Neuronal stem cell (in vitro differentiated cells): ENCODE data around the gene GRIK4.
"Not testable (repeated sequence)": the region's sequence is repeated elsewhere in the genome, so short reads cannot be mapped to it uniquely, and the experiment has no call there.

ENCODE experiments used
- DNase-seq: peaks from one replicate; pipeline ENCODE4 v3.0.0-alpha.2; 2013; ENCODE audit warnings: low spot score
- H2AFZ ChIP-seq: one replicate; pipeline ENCODE4 v1.6.1; 2013; ENCODE audit warnings: mild to moderate bottlenecking, low read length, inconsistent platforms
- H2AK5ac ChIP-seq: 2 replicates; pipeline ENCODE4 v1.6.1; 2013; ENCODE audit warnings: low read depth, mild to moderate bottlenecking, inconsistent platforms, low read length, moderate library complexity, mixed read lengths
- H2BK120ac ChIP-seq: 2 replicates; pipeline ENCODE4 v1.6.1; 2013; ENCODE audit warnings: low read depth, mild to moderate bottlenecking, inconsistent platforms, low read length, moderate library complexity, mixed read lengths
- H2BK12ac ChIP-seq: one replicate; pipeline ENCODE4 v1.6.1; 2013; ENCODE audit warnings: low read length, inconsistent platforms
- H2BK15ac ChIP-seq: 2 replicates; pipeline ENCODE4 v1.6.1; 2013; ENCODE audit warnings: mild to moderate bottlenecking, low read length, inconsistent platforms, mixed read lengths
- H2BK5ac ChIP-seq: one replicate; pipeline ENCODE4 v1.6.1; 2013; ENCODE audit warnings: inconsistent platforms, mild to moderate bottlenecking, low read length, moderate library complexity
- H3K14ac ChIP-seq: one replicate; pipeline ENCODE4 v1.6.1; 2013; ENCODE audit warnings: low read length, inconsistent platforms
- H3K18ac ChIP-seq: 2 replicates; pipeline ENCODE4 v1.6.1; 2013; ENCODE audit warnings: low read length, inconsistent platforms
- H3K23ac ChIP-seq: 2 replicates; pipeline ENCODE4 v1.6.1; 2013; ENCODE audit warnings: low read depth, mild to moderate bottlenecking, mixed read lengths, low read length, inconsistent platforms; ENCODE audit not compliant: poor library complexity
- H3K27ac ChIP-seq: replicated peaks from 3 replicates; pipeline ENCODE4 v1.5.1; 2013; ENCODE audit warnings: low read length, inconsistent platforms
- H3K27me3 ChIP-seq, 3 experiments: 2 replicates each; pipeline ENCODE4 v1.6.1; 2013; ENCODE audit warnings: low read length in 3 of 3, mild to moderate bottlenecking in 2 of 3, inconsistent platforms in 1 of 3, low read depth in 1 of 3, mixed read lengths in 1 of 3, moderate library complexity in 1 of 3; ENCODE audit not compliant: control insufficient read depth in 3 of 3, insufficient read depth in 3 of 3
- H3K36me3 ChIP-seq, 2 donors: replicated peaks in 1 of 2; 2 replicates each; pipeline ENCODE4 v1.6.1; 2013; ENCODE audit warnings: low read length in 2 of 2; ENCODE audit not compliant: control insufficient read depth in 2 of 2, insufficient read depth in 2 of 2
- H3K4ac ChIP-seq: 2 replicates; pipeline ENCODE4 v1.6.1; 2013; ENCODE audit warnings: inconsistent platforms, mild to moderate bottlenecking, low read length, moderate library complexity
- H3K4me1 ChIP-seq, 2 donors: 1 replicate in 1 of 2; 2 replicates in 1 of 2; pipeline ENCODE4 v1.6.1; 2013; ENCODE audit warnings: low read length in 2 of 2, low read depth in 1 of 2; ENCODE audit not compliant: control insufficient read depth in 2 of 2, insufficient read depth in 1 of 2
- H3K4me2 ChIP-seq: one replicate; pipeline ENCODE4 v1.6.1; 2013; ENCODE audit warnings: mild to moderate bottlenecking, low read length, inconsistent platforms; ENCODE audit not compliant: insufficient read depth, poor library complexity, severe bottlenecking
- H3K4me3 ChIP-seq, 2 donors: 2 replicates each; pipeline ENCODE4 v1.5.1; 2013; ENCODE audit warnings: low read length in 2 of 2, mild to moderate bottlenecking in 2 of 2, inconsistent platforms in 1 of 2, moderate library complexity in 1 of 2
- H3K79me1 ChIP-seq: one replicate; pipeline ENCODE4 v1.6.1; 2013; ENCODE audit warnings: low read depth, mild to moderate bottlenecking, inconsistent platforms, low read length, moderate library complexity
- H3K9ac ChIP-seq: one replicate; pipeline ENCODE4 v1.6.1; 2013; ENCODE audit warnings: mild to moderate bottlenecking, low read depth, low read length, inconsistent platforms; ENCODE audit not compliant: poor library complexity
- H3K9me3 ChIP-seq, 2 donors: replicated peaks in 1 of 2; 2 replicates each; pipeline versions ENCODE3 to v1.6.1; 2013; ENCODE audit warnings: low read length in 2 of 2, mild to moderate bottlenecking in 2 of 2, inconsistent platforms in 1 of 2, low read depth in 1 of 2, mixed read lengths in 1 of 2, moderate library complexity in 1 of 2; ENCODE audit not compliant: control insufficient read depth in 2 of 2, insufficient read depth in 1 of 2
- H4K8ac ChIP-seq: one replicate; pipeline ENCODE4 v1.6.1; 2013; ENCODE audit warnings: low read depth, mild to moderate bottlenecking, inconsistent platforms, low read length, moderate library complexity
- H4K91ac ChIP-seq: one replicate; pipeline ENCODE4 v1.6.1; 2013; ENCODE audit warnings: low read length, low read depth, mild to moderate bottlenecking, inconsistent platforms; ENCODE audit not compliant: poor library complexity
- WGBS, 2 donors: extraction: QIAGEN DNeasy Blood & Tissue Kit; methylation state at CpG; one replicate each; pipeline ENCODE4 v1.1.7; 2013; ENCODE audit warnings: missing lambda C conversion rate in 2 of 2, mixed read lengths in 1 of 2; ENCODE audit not compliant: insufficient read length in 2 of 2, insufficient replicate concordance in 1 of 2; ENCODE audit errors: extremely low coverage in 2 of 2; 5-methylcytosine and 5-hydroxymethylcytosine counted together

Gene GRIK4

GRCh38 chr11:121008551-121008950 is 497.0 kb downstream of the GRIK4 start:
- Histone ChIP-seq H4K91ac (no peak overlapping the region), H3K4me2 (no peak overlapping the region), H3K36me3 (no peaks in the 10 kb centered on the region)

GRCh38 chr11:121012091-121012490 is 500.5 kb downstream of the GRIK4 start:
- no peak for DNase-seq
- no peak overlapping the region for H4K8ac ChIP-seq
- H4K91ac ChIP-seq = no peak overlapping the region
- no peaks in the 10 kb centered on the region for H3K36me3 ChIP-seq
- H3K14ac ChIP-seq = no peak overlapping the region
- no peaks in the 10 kb centered on the region for H3K79me1 ChIP-seq
- no peak overlapping the region for H3K18ac ChIP-seq
- no peak overlapping the region for H2BK5ac ChIP-seq
- no peak overlapping the region for H2AK5ac ChIP-seq
- H3K9me3 ChIP-seq = no peaks in the 10 kb centered on the region
- H2BK15ac ChIP-seq = no peak overlapping the region
- H3K4me3 ChIP-seq = no peak overlapping the region
- H2BK120ac ChIP-seq = no peak overlapping the region
- no peak overlapping the region for H3K4ac ChIP-seq
- H3K9ac ChIP-seq = no peak overlapping the region
- H3K27ac ChIP-seq = no peak overlapping the region
- H3K27me3 ChIP-seq = peaks cover 0 to 11% (median 0%) of the 10 kb centered on the region in 3 experiments
- no peak overlapping the region for H2AFZ ChIP-seq
- WGBS, 2 donors = no CpG with 5 or more reads among the region's 1 CpG
- no peak overlapping the region for H3K23ac ChIP-seq
- no peak overlapping the region for H3K4me2 ChIP-seq
- H3K4me1 ChIP-seq = no peaks in the 10 kb centered on the region
- no peak overlapping the region for H2BK12ac ChIP-seq

More at GRCh38 chr11:121008551-121008950, 497.0 kb downstream of the GRIK4 start:
- H3K23ac ChIP-seq = no peak overlapping the region
- H3K18ac ChIP-seq = no peak overlapping the region
- no peak overlapping the region for H2AFZ ChIP-seq
- no peak overlapping the region for H2BK12ac ChIP-seq
- no peak overlapping the region for H3K14ac ChIP-seq
- H3K27ac ChIP-seq = no peak overlapping the region
- H2BK15ac ChIP-seq = no peak overlapping the region
- no peak overlapping the region for H3K9ac ChIP-seq
- no peak overlapping the region for H2BK5ac ChIP-seq
- H3K27me3 ChIP-seq = peaks cover 0 to 20% (median 0%) of the 10 kb centered on the region in 3 experiments
- H3K4me3 ChIP-seq = no peak overlapping the region
- no peak overlapping the region for H4K8ac ChIP-seq
- no peaks in the 10 kb centered on the region for H3K79me1 ChIP-seq
- no peak for DNase-seq
- no peak overlapping the region for H2AK5ac ChIP-seq
- H2BK120ac ChIP-seq = no peak overlapping the region
- H3K9me3 ChIP-seq = no peaks in the 10 kb centered on the region
- H3K4me1 ChIP-seq = no peaks in the 10 kb centered on the region
- no peak overlapping the region for H3K4ac ChIP-seq

- H4K91ac ChIP-seq = no peak overlapping the region
- H3K79me1 ChIP-seq = no peaks in the 10 kb centered on the region
- H3K4ac ChIP-seq = no peak overlapping the region
- H2AFZ ChIP-seq = no peak overlapping the region
- H3K4me2 ChIP-seq = no peak overlapping the region
- H2BK15ac ChIP-seq = no peak overlapping the region
- H3K9ac ChIP-seq = no peak overlapping the region
- H3K4me1 ChIP-seq = peaks cover 3 to 4% of the 10 kb centered on the region in 2 donors
- no peak overlapping the region for H4K8ac ChIP-seq
- H3K9me3 ChIP-seq = no peaks in the 10 kb centered on the region
- H3K36me3 ChIP-seq = no peaks in the 10 kb centered on the region
- WGBS, 2 donors = no CpG with 5 or more reads among the region's 1 CpG
- no peak overlapping the region for H3K23ac ChIP-seq
- no peak overlapping the region for H3K18ac ChIP-seq
- H2AK5ac ChIP-seq = no peak overlapping the region
- H3K27me3 ChIP-seq = no peaks in the 10 kb centered on the region
- no peak for DNase-seq
- H3K14ac ChIP-seq = no peak overlapping the region
- H2BK12ac ChIP-seq = no peak overlapping the region
- H2BK120ac ChIP-seq = no peak overlapping the region
- H2BK5ac ChIP-seq = no peak overlapping the region
- no peak overlapping the region for H3K27ac ChIP-seq
- H3K4me3 ChIP-seq = no peak overlapping the region
These were observed 507.2 kb downstream of the GRIK4 start for GRCh38 chr11:121018746-121019145.

GRCh38 chr11:121021718-121022117 is 510.2 kb downstream of the GRIK4 start:
- not testable (repeated sequence) for H3K27me3 ChIP-seq, H3K23ac ChIP-seq, H3K36me3 ChIP-seq, H3K9me3 ChIP-seq, H3K4me1 ChIP-seq, H2BK120ac ChIP-seq, H2AFZ ChIP-seq, H2BK15ac ChIP-seq, H3K18ac ChIP-seq, DNase-seq, H3K4me3 ChIP-seq, H3K79me1 ChIP-seq, H3K14ac ChIP-seq, H2BK5ac ChIP-seq, H3K9ac ChIP-seq, H2AK5ac ChIP-seq, H3K27ac ChIP-seq, H3K4me2 ChIP-seq, H4K91ac ChIP-seq, H2BK12ac ChIP-seq, H4K8ac ChIP-seq, H3K4ac ChIP-seq
- no CpG with 5 or more reads among the region's 36 CpGs for WGBS, 2 donors
